WERI-Rb-1 (cell line): Measurements from ENCODE around the gene TRABD2B.

Experiments
- DNase-seq: peaks from one replicate; pipeline ENCODE4 v3.0.0-alpha.2; 2020
- H3K27ac ChIP-seq: fragments of 250-450 bp; sonication (Bioruptor Pico); 2 replicates; pipeline ENCODE4 v1.5.1; 2020; ENCODE audit warnings: mild to moderate bottlenecking, moderate library complexity
- H3K27me3 ChIP-seq: fragments of 250-450 bp; sonication (Bioruptor Pico); 2 replicates; pipeline ENCODE4 v1.5.1; 2021; ENCODE audit warnings: mild to moderate bottlenecking, low read depth, moderate library complexity; ENCODE audit not compliant: insufficient read depth, severe bottlenecking
- H3K36me3 ChIP-seq: fragments of 250-450 bp; sonication (Bioruptor Pico); 2 replicates; pipeline ENCODE4 v1.5.1; 2020; ENCODE audit warnings: mild to moderate bottlenecking, moderate library complexity
- H3K4me3 ChIP-seq: 2 replicates; pipeline ENCODE4 v1.5.1; 2011; ENCODE audit warnings: low read depth, mild to moderate bottlenecking, control low read depth, low read length
- H3K9me3 ChIP-seq: fragments of 250-450 bp; sonication (Bioruptor Pico); 2 replicates; pipeline ENCODE4 v1.5.1; 2021; ENCODE audit warnings: mild to moderate bottlenecking, moderate library complexity; ENCODE audit not compliant: severe bottlenecking
- TF ChIP-seq, protein P1 (sequence below): IDR thresholded peaks from 2 replicates; pipeline ENCODE4 v1.5.1; 2011; ENCODE audit warnings: low read depth, mild to moderate bottlenecking, control low read depth, inconsistent platforms, low read length

The TRABD2B gene

DNA sequence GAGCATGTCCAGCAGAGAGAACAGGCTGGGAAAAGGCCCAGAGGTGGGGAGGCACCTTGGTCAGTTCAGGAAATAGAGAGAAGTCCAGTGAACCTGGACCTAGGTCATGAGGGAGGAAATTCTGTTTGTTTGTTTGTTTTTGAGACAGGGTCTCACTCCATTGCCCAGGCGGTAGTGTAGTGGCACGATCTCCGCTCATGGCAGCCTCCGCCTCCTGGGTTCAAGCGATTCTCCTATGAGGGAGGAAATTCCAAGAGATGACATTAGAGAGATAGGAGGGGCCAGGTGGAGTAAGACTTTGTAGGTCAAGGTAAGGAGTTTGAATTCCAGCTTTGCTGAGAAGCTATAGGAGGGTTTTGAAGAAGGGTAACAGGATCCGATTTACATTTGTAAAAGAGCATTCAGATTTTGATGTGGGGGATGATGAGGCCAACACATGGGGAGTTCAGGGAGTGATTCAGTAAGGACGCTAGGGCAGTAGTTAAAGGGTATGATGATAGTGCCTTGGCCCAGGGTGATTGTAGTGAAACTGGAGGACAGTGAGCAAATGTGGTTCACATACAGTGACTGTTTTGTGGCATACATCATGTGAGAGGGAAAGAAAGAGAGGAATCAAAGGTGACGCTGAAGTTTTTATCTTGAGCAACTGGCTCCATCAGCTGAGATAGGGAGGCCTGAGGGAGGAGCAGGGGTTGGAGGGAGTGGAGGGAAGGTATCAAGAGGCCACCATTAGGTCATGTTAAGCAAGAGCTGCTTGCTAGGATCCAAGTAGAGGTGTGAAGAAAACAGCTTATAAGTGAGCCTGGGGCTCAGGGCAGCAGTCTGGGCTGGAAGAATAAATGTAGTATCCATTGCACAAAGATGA, 8.3 kb upstream of the TRABD2B start:
- Histone ChIP-seq H3K4me3 (no peak overlapping the region), H3K27ac (no peak overlapping the region), H3K36me3 (no peaks in the 10 kb centered on the region), H3K9me3 (no peaks in the 10 kb centered on the region), H3K27me3 (no peaks in the 10 kb centered on the region)
- TF ChIP-seq, protein P1, sequence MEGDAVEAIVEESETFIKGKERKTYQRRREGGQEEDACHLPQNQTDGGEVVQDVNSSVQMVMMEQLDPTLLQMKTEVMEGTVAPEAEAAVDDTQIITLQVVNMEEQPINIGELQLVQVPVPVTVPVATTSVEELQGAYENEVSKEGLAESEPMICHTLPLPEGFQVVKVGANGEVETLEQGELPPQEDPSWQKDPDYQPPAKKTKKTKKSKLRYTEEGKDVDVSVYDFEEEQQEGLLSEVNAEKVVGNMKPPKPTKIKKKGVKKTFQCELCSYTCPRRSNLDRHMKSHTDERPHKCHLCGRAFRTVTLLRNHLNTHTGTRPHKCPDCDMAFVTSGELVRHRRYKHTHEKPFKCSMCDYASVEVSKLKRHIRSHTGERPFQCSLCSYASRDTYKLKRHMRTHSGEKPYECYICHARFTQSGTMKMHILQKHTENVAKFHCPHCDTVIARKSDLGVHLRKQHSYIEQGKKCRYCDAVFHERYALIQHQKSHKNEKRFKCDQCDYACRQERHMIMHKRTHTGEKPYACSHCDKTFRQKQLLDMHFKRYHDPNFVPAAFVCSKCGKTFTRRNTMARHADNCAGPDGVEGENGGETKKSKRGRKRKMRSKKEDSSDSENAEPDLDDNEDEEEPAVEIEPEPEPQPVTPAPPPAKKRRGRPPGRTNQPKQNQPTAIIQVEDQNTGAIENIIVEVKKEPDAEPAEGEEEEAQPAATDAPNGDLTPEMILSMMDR: no peak
- DNase-seq: no peak

DNA sequence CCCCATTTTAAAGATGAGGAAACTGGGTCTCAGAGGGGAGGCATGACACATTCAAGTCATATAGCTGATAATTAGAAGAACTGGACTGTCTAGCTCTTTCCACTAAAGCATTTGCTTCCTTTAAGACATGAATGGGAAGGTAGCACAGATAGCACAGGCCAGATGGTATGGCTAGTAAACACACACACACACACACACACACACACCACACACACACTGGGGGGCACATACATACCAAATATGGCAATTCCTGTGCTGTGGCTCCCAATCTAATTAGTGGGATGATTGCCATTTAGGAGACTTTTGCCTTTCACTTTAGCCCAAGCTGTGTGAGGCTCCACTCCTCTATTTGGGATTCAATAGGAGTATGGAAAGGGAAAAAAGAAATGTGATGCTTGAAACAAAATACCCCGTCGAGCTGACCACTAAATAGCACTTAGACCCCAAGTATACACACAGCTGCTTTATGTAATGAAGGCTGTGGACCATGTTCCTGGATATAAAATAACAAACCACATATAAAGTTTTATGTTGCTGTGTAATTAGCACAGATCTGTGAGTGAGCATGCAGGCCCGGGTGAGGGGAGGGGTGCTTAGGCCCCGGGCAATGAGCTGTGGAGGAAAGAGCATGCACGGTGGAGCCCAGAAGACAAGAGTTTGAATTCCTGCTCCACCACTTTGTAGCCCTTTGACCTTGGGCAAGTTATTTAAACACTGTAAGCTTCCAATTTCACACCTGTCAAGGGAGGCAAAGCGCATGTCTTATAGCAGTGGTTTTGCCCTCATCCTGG, 6.8 kb upstream of the TRABD2B start:
- Histone ChIP-seq H3K9me3 (no peaks in the 10 kb centered on the region), H3K4me3 (no peak overlapping the region)
- DNase-seq: no peak

DNA sequence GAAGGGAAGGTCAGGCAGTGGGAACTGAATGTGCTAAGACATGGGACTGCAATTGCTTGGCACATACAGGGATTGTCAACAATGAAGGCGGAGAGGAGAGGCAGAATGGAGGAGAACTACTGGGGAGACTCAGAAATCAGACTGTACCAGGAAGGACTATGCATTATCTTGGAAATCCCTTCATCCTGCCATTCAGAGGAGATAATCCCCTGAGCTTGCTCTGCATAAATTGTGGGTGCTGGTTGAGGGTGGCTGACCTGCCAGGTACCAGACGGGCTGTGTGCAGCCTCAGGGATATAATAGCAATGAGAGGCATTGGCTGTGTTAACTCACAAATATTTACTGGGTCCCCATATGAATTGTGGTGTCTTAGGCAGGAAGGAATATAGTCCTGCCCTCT, 5.0 kb upstream of the TRABD2B start:
- TF ChIP-seq, protein P1: no peak
- DNase-seq: peak; percentile 61
- Histone ChIP-seq H3K4me3 (no peak overlapping the region), H3K27me3 (peaks cover 6% of the 10 kb centered on the region), H3K27ac (0 out of 2 replicates have a peak overlapping the region, but pooled peaks have one; percentile 20), H3K9me3 (no peaks in the 10 kb centered on the region), H3K36me3 (no peaks in the 10 kb centered on the region)

More for the DNA sequence above, 6.8 kb upstream of the TRABD2B start:
- no peaks in the 10 kb centered on the region for H3K27me3 ChIP-seq
- no peaks in the 10 kb centered on the region for H3K36me3 ChIP-seq
- H3K27ac ChIP-seq: no peak overlapping the region
- TF ChIP-seq, protein P1: no peak

DNA sequence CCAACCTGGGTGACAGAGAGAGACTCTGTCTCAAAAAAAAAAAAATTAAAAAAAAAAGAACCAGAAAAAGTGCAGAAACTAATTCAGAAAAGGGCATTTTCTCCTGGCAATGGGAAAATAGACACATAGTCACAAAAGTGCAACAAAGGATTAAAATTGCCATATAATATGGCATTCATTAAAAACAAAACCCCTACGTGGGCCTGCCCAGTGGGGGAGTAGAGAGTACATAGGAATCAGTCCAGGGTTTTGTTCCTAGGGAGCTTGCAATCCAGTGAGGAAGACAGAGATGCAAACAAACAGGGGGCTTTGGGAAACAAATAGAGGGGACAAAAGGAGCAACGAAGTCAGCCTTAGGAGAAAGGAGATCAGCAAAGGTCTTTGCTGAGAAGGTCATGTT, 4.5 kb upstream of the TRABD2B start:
- Histone ChIP-seq H3K9me3 (no peaks in the 10 kb centered on the region), H3K27me3 (peaks cover 6% of the 10 kb centered on the region), H3K4me3 (no peak overlapping the region), H3K36me3 (no peaks in the 10 kb centered on the region), H3K27ac (0 out of 2 replicates have a peak overlapping the region, but pooled peaks have one; percentile 20)
- TF ChIP-seq, protein P1: no peak
- DNase-seq: no peak

DNA sequence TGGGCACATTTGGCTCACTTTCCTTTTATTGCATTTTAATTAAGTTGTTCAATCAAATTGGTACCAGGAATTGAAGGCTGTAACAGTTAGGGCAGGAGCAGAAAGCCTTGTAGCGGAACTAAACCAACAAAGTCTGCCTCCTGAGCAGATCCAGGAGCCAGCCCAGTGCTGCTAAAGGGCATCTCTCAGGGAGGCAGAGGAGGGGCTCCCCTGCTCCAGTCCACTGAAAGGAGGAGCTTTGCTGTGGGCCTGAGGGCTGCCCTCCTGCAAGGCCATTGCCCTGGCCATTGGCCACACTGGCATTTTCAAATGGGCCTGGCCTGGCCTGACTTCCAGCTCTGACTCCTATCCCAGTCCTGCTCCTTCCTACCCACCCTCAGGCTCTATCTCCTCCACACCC, 3.7 kb upstream of the TRABD2B start:
- DNase-seq: no peak
- no peaks in the 10 kb centered on the region for H3K36me3 ChIP-seq
- H3K27me3 ChIP-seq: peaks cover 6% of the 10 kb centered on the region
- TF ChIP-seq, protein P1: no peak
- H3K4me3 ChIP-seq: no peak overlapping the region
- H3K9me3 ChIP-seq: no peaks in the 10 kb centered on the region
- no peak overlapping the region for H3K27ac ChIP-seq
